ENCODE measurements around the gene GPR35. TPM values are rescaled to one million over a fixed set of nuclear protein-coding genes. Genes with fewer than 3 reads are reported as not detected.

Gene GPR35
- total RNA-seq, 1 donor from 2014 or later: 0.77 TPM

- H3K9me3 Mint-ChIP-seq (ENCODE audit: unreplicated experiment): no peaks in the 10 kb centered on the region
- TF ChIP-seq CTCF (IDR thresholded peaks at IDR 0.05; ENCODE audit: unreplicated experiment): no peak
- H3K36me3 Mint-ChIP-seq (ENCODE audit: low read depth, unreplicated experiment): no peaks in the 10 kb centered on the region
- DNase-seq (ENCODE audit: low spot score): no peak
- no peak overlapping the region for H3K4me3 Mint-ChIP-seq (ENCODE audit: unreplicated experiment)
- peak overlapping the region; percentile 24 for H3K27ac Mint-ChIP-seq (ENCODE audit: unreplicated experiment)
- peaks cover 11% of the 10 kb centered on the region for H3K27me3 Mint-ChIP-seq (ENCODE audit: unreplicated experiment)
- H3K4me1 Mint-ChIP-seq (ENCODE audit: unreplicated experiment): peaks cover 9% of the 10 kb centered on the region
These were observed 20.5 kb downstream of the GPR35 start for GRCh38 chr2:240645801-240646175.

GRCh38 chr2:240646176-240646899 lies 21.1 kb downstream of the GPR35 start:
- Mint-ChIP-seq H3K27me3 (ENCODE audit: unreplicated experiment) (peaks cover 11% of the 10 kb centered on the region), H3K27ac (ENCODE audit: unreplicated experiment) (no peak overlapping the region), H3K9me3 (ENCODE audit: unreplicated experiment) (no peaks in the 10 kb centered on the region), H3K4me3 (ENCODE audit: unreplicated experiment) (no peak overlapping the region), H3K36me3 (ENCODE audit: low read depth, unreplicated experiment) (no peaks in the 10 kb centered on the region), H3K4me1 (ENCODE audit: unreplicated experiment) (peaks cover 9% of the 10 kb centered on the region)
- DNase-seq (ENCODE audit: low spot score): no peak
- TF ChIP-seq CTCF (IDR thresholded peaks at IDR 0.05; ENCODE audit: unreplicated experiment): no peak

GRCh38 chr2:240646900-240647502 lies 21.7 kb downstream of the GPR35 start:
- Mint-ChIP-seq H3K27me3 (ENCODE audit: unreplicated experiment) (peaks cover 10% of the 10 kb centered on the region), H3K4me3 (ENCODE audit: unreplicated experiment) (no peak overlapping the region), H3K4me1 (ENCODE audit: unreplicated experiment) (peaks cover 9% of the 10 kb centered on the region), H3K27ac (ENCODE audit: unreplicated experiment) (no peak overlapping the region), H3K36me3 (ENCODE audit: low read depth, unreplicated experiment) (no peaks in the 10 kb centered on the region), H3K9me3 (ENCODE audit: unreplicated experiment) (no peaks in the 10 kb centered on the region)
- TF ChIP-seq CTCF (IDR thresholded peaks at IDR 0.05; ENCODE audit: unreplicated experiment): no peak
- DNase-seq (ENCODE audit: low spot score): no peak

- Mint-ChIP-seq H3K9me3 (ENCODE audit: unreplicated experiment) (peaks cover 4% of the 10 kb centered on the region), H3K27me3 (ENCODE audit: unreplicated experiment) (peaks cover 10% of the 10 kb centered on the region), H3K36me3 (ENCODE audit: low read depth, unreplicated experiment) (no peaks in the 10 kb centered on the region), H3K4me1 (ENCODE audit: unreplicated experiment) (peaks cover 9% of the 10 kb centered on the region), H3K27ac (ENCODE audit: unreplicated experiment) (no peak overlapping the region), H3K4me3 (ENCODE audit: unreplicated experiment) (no peak overlapping the region)
- TF ChIP-seq CTCF (IDR thresholded peaks at IDR 0.05; ENCODE audit: unreplicated experiment): no peak
- DNase-seq (ENCODE audit: low spot score): no peak
These were observed 22.3 kb downstream of the GPR35 start for GRCh38 chr2:240647503-240648154.
